ENCODE results near the gene C7orf33.

DNA sequence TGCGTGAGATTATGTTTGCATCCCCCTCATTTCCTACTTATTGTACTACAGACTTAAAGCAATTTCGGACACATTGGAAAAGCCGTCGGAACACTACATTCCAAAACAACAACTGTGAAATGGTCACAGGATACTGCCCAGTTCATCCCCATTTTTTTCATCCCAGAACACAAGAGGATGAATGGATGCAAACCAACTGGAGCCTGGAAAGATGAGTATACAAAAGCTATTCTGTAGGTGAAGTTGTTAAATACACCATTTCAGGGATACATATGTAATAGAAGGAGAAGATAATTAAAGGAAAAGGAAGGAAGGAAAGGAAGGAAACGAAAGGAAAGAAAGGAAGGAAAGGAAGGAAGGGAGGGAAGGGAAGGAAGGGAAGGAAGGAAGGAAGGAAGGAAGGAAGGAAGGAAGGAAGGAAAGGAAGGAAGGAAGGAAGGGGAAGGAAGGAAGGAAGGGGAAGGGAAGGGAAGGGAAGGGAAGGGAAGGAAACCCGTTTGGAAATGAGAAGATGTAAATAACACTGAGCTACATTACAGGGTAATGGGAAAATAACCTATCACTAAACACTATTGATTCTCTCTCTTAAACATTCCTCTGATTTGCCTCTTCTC is 48.6 kb upstream of the C7orf33 start:
- TF ChIP-seq CREM (IDR thresholded peaks at IDR 0.05): no peak
- TF ChIP-seq CREM (CRISPR knock-in tag; IDR thresholded peaks at IDR 0.05): no peak
- TF ChIP-seq NFE2 (CRISPR knock-in tag; IDR thresholded peaks at IDR 0.05): no peak
- TF ChIP-seq, protein P1, sequence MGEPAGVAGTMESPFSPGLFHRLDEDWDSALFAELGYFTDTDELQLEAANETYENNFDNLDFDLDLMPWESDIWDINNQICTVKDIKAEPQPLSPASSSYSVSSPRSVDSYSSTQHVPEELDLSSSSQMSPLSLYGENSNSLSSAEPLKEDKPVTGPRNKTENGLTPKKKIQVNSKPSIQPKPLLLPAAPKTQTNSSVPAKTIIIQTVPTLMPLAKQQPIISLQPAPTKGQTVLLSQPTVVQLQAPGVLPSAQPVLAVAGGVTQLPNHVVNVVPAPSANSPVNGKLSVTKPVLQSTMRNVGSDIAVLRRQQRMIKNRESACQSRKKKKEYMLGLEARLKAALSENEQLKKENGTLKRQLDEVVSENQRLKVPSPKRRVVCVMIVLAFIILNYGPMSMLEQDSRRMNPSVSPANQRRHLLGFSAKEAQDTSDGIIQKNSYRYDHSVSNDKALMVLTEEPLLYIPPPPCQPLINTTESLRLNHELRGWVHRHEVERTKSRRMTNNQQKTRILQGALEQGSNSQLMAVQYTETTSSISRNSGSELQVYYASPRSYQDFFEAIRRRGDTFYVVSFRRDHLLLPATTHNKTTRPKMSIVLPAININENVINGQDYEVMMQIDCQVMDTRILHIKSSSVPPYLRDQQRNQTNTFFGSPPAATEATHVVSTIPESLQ (CRISPR knock-in tag; conservative IDR thresholded peaks at IDR 0.05): no peak
- no peak for TF ChIP-seq ZNF256 (CRISPR knock-in tag; conservative IDR thresholded peaks at IDR 0.05)
- TF ChIP-seq CHD4 (IDR thresholded peaks at IDR 0.05; ENCODE audit: borderline replicate concordance, low read length): no peak
- no peak for TF ChIP-seq SMC3 (IDR thresholded peaks at IDR 0.05; ENCODE audit: low read length)
- no peak for TF ChIP-seq ESRRA (CRISPR knock-in tag; IDR thresholded peaks at IDR 0.05; ENCODE audit: low read depth)
- TF ChIP-seq EP300 (IDR thresholded peaks at IDR 0.05; ENCODE audit: low read depth in 2 of 2, low read length in 2 of 2): no peak
- no peak for TF ChIP-seq EP300 (CRISPR knock-in tag; IDR thresholded peaks at IDR 0.05; ENCODE audit: borderline replicate concordance)
- TF ChIP-seq, protein P2, sequence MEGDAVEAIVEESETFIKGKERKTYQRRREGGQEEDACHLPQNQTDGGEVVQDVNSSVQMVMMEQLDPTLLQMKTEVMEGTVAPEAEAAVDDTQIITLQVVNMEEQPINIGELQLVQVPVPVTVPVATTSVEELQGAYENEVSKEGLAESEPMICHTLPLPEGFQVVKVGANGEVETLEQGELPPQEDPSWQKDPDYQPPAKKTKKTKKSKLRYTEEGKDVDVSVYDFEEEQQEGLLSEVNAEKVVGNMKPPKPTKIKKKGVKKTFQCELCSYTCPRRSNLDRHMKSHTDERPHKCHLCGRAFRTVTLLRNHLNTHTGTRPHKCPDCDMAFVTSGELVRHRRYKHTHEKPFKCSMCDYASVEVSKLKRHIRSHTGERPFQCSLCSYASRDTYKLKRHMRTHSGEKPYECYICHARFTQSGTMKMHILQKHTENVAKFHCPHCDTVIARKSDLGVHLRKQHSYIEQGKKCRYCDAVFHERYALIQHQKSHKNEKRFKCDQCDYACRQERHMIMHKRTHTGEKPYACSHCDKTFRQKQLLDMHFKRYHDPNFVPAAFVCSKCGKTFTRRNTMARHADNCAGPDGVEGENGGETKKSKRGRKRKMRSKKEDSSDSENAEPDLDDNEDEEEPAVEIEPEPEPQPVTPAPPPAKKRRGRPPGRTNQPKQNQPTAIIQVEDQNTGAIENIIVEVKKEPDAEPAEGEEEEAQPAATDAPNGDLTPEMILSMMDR (CRISPR knock-in tag; IDR thresholded peaks at IDR 0.05): no peak
- TF ChIP-seq HES4 (CRISPR knock-in tag; IDR thresholded peaks at IDR 0.05; ENCODE audit: borderline replicate concordance): no peak
